Stimulated activated CD8-positive, alpha-beta memory T cell treated with anti-CD3 and anti-CD28 coated beads, Interleukin-7, amount 100 ng/mL, for 4 hours (primary cell): ENCODE results near the gene SPATA31D4.
"Not testable (repeated sequence)": the region's sequence is repeated elsewhere in the genome, so short reads cannot be mapped to it uniquely, and the experiment has no call there.

Source experiments
- DNase-seq, 2 donors: peaks; one replicate each; pipeline ENCODE4 v3.0.0-alpha.2; 2020; ENCODE audit warnings: low read depth in 2 of 2

SPATA31D4 gene

DNA sequence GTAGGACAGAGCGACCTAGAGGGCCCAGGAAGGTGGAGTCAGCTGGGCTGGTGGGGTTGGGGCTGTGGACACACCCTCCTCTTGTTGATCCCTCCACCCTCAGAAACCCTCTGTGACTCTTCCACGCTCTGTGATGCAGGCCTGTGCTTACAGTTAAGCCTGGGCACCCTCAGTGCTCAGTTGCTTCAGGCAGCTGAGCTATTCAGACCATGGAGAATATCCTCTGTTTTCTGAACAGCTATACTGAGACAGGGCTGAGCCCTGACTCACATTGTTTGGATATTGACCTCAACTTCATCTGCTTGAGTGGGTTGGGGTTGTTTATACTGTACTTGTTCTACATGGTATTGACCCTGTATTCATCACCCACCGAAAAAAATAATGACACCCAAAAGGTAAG, at the start of gene SPATA31D4:
SPATA31D4 (plus strand) TSS at position 124 of the 400 bp plus-strand sequence; CDS start at position 210, 86 bp downstream.
- not testable (repeated sequence) for DNase-seq

DNA sequence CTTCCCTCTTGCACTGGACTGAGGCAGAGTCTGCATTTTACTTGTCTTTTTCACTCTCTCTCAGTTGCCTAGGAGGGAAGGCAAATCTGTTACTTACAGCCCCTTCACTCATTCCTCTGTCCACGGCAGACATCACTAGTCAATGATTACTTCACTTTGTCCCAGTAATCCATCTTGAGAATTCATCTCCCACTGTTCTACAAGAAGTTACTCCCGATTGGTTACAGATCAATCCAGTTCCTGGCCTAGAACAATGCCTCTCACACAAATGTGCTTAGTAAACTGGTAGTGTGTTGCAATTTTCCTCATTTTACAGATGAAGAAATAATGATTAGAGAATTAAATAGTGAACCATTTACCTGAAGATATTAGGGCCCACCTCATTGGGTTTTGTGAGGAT, 49.7 kb upstream of the SPATA31D4 start:
- DNase-seq = no peak

DNA sequence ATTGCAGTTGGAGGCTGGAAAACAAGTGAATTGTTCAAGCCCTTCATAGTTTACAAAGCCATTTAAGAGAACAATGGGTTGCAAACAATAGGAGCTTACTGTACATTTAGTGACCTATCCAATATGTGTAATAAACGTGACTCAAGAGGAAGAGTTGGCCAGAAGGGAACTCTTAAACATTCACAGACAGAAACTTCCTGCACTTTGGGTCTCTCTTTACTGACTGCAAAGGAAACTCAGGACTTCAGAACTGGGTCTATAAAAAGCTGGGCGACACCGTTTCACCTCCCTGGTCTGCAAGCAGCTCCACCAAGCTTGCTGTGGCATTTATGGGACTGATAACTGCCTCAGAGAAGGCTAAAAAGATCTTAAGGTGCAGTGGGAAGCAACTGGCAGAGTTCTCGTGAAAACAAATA, 48.7 kb upstream of the SPATA31D4 start:
- DNase-seq = no peak

DNA sequence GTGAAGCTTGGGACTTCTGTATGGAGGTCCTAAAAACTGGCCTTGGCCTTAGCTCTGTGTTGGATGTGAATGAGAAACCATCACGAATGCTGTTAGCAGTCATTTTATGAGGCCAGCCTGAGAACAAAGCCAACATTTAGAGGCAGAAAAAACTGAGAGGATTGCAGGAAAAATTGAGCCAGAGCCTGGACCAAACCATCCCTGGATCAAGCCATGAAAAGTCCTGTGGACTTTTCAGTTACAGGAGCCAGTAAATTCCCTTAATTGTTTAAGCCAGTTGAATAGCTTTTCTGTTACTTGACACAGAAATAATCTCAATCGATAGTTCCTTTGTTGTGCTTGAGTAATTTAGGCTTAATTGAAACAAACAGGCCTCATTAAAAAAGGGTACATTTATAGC, 42.6 kb upstream of the SPATA31D4 start:
- DNase-seq = no peak

DNA sequence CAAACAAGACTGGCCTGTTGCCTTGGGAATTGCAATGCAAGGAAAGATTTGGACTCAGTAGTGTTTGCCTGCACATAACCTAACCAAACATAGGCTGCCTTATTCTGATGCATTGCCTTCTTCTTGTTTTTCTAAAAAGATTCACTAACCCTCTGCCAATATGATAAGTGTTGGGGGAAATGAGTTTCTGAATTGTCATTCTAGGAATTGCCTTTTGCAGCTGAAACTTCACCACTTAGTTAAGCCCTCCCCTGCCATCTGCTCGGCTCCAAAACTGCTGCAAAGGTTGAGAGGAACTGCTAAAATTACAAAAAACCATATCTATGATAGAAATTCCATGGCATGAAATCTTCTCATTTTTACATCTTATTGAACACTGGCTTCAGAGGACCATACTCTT, 41.6 kb upstream of the SPATA31D4 start:
- no peak for DNase-seq

DNA sequence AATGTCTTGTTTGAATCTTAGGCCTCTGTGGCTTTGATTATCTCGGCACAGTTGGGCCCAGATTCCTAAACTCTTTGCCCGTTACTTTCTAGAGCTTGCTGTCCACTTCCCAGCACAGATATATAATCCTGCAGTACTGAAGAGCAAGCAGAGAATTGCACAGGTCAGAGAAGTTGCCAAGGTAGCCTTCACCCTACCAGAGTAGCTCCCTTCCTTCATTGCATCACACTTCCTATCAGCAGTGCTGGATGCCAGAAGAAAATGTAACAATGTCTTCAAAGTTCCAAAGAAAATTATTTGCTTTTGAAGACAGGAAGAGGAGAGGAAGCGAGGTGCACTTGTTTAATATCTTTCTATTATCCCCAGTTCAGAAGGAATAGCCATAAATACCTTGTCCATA, 38.1 kb upstream of the SPATA31D4 start:
- DNase-seq = no peak

DNA sequence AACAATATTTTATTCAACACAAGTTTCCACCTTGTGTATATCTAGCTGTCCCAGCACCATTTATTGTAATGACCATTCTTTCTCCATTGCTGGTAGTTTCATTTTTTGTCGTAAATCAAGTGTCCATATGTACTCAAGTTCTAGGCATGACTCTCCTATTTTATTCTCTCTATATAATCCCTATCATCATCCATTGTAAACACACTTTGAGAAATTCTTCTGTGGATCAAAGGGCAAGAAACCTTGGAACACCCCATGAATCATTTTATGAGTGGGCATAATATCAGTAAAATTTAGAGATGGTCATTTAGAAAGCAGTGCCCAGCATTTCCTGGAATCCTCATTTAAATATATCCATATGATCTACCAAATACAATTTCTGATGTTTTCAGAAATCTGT, 35.8 kb upstream of the SPATA31D4 start:
- no peak for DNase-seq

DNA sequence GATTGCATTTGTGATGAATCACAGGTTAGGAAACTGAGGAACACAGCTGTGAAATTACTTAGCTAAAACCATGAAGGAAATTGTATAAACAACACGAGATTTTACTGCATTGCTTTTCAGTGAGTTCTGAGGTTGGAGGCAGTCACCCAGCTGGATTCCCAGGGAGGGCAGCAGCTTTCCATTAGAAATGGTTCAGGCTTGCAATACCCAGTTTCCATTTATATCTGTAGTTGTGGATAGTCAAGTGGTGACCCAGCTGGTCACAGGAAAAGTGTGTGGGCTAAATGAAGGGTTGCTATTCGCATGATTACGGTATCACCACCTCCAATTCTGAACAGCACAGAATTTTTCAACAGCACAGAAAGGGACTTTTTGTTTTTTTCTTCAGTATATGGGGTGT, 34.3 kb upstream of the SPATA31D4 start:
- DNase-seq = no peak

DNA sequence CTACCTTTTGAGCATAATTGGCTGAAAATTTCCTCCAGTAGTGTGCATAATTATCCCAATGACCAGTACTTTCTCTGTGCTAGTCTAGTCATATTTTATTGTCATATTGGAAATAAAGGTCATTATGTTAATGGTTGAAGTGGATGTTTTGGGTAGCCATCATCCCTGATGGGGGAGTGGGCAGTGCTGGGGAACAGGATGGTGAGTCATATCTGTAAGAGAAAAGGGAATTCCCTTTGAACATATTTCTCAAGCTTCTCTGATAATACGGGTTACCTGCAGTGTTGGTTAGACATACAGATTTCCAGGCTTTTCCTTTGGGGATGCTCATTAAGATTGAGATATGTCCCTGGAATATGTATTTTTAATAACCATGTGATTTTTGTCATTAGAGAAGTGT, 33.3 kb upstream of the SPATA31D4 start:
- DNase-seq = no peak

DNA sequence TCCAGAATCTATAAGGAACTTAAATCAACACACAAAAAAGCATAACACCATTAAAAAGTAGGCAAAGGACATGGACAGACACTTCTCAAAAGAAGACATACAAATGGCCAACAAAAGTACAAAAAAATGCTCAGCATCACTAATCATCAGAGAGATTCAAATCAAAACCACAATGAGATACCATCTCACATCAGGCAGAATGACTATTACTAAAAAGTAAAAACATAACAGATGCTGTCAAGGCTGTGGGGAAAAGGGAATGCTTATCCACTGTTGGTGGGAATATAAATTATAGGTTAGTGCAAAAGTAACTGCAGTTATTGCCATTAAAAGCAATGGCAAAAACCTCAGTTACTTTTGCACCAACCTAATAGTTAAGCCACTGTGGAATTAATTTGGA, 32.2 kb upstream of the SPATA31D4 start:
- DNase-seq = no peak

DNA sequence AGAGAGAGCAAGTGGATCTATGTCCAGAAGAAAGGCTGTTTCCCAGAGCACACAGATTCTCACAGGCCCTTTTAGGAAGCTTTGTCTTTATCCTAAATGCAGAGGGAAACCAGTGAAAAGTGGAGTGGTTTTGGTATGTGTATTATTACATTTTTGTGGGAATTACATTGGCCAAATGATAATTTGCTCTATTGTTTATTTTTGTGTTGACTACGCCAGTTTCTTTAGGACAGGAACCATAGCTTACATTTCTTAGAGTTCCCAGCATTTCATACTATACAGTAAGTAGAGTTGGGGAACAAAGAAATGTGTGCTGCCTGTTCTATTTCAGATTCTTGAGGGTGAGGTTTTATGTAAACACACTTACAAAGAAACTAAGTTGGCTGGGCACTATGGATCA, 29.4 kb upstream of the SPATA31D4 start:
- DNase-seq = no peak

DNA sequence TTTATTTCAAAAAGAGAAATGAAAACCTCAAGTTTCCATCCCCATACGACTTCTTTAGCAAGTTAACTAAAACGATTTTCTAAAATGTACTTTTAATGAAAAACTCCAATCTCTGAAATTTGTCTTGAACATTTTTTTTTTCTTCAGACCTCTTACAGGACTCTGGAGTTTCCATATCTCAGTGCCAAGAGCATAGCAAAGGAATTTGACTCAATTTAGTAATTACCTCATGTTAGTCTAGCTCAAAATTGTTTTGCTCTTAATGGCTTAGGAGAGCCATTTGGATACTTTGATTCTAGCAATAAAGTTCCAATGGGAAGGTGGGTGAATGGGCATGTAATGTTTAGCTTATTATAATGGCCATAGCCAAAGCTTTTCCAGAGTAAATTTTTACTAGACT, 26.0 kb upstream of the SPATA31D4 start:
- no peak for DNase-seq

DNA sequence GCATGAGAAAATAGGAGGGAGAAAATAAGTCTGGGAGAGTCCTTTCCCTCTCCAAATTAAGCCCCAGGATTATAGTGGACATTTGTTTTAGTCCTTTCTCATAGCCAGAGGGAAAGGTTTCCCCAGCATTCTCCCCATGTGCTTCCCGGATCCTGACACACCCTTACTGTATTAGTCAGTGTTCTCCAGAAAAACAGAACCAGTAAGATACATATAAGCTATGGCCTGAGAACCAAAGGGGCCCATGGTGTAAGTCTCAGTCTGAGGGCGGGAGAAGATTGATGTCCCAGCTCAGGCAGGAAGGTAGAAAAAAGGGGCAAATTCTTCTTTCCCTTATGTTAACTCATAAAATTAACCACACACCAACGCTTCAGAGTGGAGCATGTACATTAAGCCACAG, 25.6 kb upstream of the SPATA31D4 start:
- no peak for DNase-seq

DNA sequence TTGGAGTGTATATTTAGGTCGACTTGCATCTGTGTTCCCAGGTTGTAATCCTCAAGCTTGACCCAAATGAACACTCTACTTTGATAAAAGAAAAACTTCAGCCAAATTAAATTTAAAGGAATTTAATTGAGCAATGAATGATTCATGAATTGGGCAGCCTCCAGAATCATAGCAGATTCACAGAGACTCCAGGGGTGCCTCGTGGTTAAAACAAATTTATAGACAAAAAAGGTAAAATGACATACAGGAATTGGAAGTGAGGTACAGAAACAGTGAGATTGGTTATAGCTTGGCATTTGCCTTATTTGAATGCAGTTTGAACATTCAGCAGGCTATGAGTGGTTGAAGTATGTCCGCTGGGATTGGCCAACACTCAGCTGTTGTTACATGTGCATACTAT, 21.6 kb upstream of the SPATA31D4 start:
- DNase-seq = no peak

DNA sequence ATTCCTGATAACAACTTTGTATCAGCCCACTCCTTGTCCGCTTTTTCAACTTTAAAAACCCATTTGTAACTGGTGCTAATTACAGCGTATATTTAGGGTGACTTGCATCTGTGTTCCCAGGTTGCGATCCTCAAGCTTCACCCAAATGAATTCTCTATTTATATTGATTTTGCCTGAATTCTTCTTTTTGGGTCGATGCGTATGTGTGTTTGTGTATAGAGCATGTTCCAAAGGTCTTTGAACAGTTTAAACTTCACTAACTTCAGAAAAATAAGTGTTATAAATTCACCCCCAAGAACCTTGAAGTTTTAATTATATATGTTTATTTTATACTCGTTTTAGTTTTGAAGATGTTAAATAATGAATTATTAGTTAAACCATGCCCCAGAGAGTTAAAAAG, 16.1 kb upstream of the SPATA31D4 start:
- DNase-seq = no peak

DNA sequence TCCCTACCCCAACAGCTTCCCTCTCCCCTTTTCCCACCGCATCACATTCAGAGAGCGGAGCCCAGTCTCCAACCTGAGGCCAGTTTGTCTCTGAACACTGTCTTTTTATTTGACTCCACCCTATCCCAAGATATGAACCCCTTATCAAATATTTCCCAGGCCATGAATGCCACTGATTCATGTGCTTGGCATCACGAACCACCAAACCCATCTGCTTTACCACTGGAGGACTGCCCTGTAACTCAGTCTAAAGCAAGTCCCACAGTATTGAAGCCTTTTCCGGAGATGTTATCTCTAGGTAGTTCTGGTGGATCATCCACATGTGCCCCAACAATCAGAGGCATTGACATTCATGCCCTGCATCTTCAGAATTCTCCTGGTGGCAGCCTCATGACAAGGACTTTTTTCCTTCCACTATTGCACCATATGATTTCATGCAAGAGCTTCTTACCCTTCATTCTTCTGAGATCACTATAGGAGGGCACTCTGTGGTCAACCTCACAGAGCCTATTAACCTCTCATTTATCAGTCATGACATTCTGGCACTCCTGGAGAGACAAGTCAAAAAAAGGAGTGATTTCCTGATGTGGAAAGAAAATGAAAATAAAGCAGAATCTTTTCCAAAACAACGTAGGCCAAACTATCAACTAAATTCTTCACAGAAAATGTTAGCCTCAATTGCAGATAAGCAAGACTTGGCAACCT, 12.3 kb upstream of the SPATA31D4 start:
- no peak for DNase-seq

DNA sequence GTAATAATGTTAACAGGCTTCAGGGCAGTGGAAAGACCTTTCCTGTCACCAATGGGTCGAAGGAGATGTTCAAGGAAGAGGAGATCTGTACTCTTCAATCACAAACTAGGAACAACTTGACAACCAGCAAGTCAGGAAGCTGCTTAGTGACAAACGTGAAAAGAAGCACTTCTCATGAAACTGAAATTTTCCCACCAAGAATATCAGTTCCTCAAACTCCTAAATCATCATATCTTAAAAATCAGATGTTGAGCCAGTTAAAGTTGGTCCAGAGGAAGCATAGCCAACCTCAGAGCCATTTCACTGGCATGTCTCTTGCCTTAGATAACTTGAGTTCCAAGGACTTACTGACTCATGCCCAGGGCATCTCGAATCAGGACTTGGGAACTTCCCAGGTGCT, 9.7 kb upstream of the SPATA31D4 start:
- DNase-seq = not testable (repeated sequence)

DNA sequence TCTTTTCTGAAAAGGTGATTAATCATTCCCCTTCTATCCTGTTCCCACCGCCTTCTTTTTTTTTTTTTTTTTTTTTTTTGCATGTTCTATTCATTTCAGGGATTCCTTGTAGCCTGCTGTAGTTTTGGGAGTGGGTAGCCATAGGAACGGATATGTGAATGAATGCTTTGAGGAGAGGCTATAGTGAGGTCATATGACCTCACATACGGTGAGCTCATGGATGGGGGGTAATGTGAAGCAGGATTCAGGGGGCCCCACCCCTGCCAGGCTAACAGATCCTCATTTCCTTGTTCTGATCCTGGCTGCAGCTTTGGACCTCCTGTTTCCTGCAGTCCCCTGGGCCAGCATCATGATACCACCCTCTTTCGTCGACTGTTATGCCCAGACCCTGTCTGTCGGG, 1.9 kb downstream of the SPATA31D4 start:
- DNase-seq = not testable (repeated sequence)

DNA sequence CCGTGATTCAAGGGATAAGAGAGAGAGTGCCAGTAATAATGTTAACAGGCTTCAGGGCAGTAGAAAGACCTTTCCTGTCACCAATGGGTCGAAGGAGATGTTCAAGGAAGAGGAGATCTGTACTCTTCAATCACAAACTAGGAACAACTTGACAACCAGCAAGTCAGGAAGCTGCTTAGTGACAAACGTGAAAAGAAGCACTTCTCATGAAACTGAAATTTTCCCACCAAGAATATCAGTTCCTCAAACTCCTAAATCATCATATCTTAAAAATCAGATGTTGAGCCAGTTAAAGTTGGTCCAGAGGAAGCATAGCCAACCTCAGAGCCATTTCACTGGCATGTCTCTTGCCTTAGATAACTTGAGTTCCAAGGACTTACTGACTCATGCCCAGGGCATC, 5.3 kb downstream of the SPATA31D4 start:
- not testable (repeated sequence) for DNase-seq

DNA sequence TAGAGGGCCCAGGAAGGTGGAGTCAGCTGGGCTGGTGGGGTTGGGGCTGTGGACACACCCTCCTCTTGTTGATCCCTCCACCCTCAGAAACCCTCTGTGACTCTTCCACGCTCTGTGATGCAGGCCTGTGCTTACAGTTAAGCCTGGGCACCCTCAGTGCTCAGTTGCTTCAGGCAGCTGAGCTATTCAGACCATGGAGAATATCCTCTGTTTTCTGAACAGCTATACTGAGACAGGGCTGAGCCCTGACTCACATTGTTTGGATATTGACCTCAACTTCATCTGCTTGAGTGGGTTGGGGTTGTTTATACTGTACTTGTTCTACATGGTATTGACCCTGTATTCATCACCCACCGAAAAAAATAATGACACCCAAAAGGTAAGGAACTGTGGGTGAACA, 15.2 kb downstream of the SPATA31D4 start, which contains the start of gene SPATA31D3:
SPATA31D3 (plus strand) TSS at position 108 of the 400 bp plus-strand sequence; CDS start at position 194, 86 bp downstream.
- DNase-seq = not testable (repeated sequence)

DNA sequence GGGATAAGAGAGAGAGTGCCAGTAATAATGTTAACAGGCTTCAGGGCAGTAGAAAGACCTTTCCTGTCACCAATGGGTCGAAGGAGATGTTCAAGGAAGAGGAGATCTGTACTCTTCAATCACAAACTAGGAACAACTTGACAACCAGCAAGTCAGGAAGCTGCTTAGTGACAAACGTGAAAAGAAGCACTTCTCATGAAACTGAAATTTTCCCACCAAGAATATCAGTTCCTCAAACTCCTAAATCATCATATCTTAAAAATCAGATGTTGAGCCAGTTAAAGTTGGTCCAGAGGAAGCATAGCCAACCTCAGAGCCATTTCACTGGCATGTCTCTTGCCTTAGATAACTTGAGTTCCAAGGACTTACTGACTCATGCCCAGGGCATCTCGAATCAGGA, 20.4 kb downstream of the SPATA31D4 start:
- DNase-seq = not testable (repeated sequence)

DNA sequence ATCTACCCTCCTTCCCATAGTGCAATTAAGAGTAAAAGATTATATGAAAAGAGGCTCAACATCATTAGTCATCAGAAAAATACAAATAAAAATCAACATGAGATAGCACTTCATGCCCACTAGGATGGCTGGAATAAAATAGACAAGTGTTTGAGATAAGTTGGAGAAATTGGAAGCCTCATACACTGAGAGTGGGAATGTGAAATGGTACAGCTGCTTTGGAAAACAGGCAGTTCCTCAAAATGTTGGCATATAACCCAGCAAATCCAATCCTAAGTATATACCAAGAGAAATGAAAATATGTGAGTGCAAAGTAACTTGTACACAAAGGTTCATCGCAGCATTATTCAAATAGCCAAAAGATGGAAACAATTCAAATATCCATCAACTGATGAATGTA, 24.9 kb downstream of the SPATA31D4 start:
- no peak for DNase-seq

DNA sequence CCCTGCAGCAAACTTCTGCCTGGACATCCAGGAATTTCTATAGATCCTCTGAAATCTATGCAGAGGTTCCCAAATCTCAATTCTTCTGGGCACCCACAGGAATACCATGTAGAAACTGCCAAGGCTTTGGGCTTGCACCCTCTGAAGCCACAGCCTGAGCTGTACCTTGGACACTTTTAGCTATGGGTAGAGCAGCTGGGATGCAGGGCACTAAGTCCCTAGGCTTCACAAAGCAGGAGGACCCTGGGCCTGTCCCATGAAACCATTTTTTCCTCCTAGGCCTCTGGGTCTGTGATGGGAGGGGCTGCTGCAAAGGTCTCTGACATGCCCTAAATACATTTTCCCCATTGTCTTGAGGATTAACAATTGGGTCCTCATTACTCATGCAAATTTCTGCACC, 27.4 kb downstream of the SPATA31D4 start:
- DNase-seq = no peak
